ENCODE data around the gene EPG5. TPM values are rescaled to one million over a fixed set of nuclear protein-coding genes. Genes with fewer than 3 reads are reported as not detected.
A peak's percentile ranks its signal among the peaks of the same experiment; 100 is the strongest.

EPG5 gene
- total RNA-seq, 1 donor from 2014 or later = 33.3 TPM

- no peak for DNase-seq (ENCODE audit: low read depth)
Measured at GRCh38 chr18:45916302-45916701, 50.8 kb downstream of the EPG5 start.

GRCh38 chr18:45913276-45913675, 53.9 kb downstream of the EPG5 start:
- no peak for DNase-seq (ENCODE audit: low read depth)

- DNase-seq (ENCODE audit: low read depth) = peak; percentile 22
Measured at GRCh38 chr18:45910405-45911023, 56.6 kb downstream of the EPG5 start.

GRCh38 chr18:45901654-45902210, 65.4 kb downstream of the EPG5 start:
- no peak for DNase-seq (ENCODE audit: low read depth)

GRCh38 chr18:45900623-45901022, 66.5 kb downstream of the EPG5 start:
- no peak for DNase-seq (ENCODE audit: low read depth)

- DNase-seq (ENCODE audit: low read depth) = no peak
Measured at GRCh38 chr18:45896991-45897390, 70.1 kb downstream of the EPG5 start.

GRCh38 chr18:45896452-45896851, 70.7 kb downstream of the EPG5 start:
- no peak for DNase-seq (ENCODE audit: low read depth)

- no peak for DNase-seq (ENCODE audit: low read depth)
Measured at GRCh38 chr18:45895339-45895738, 71.8 kb downstream of the EPG5 start.

- no peak for DNase-seq (ENCODE audit: low read depth)
Measured at GRCh38 chr18:45894818-45895217, 72.3 kb downstream of the EPG5 start.

- no peak for DNase-seq (ENCODE audit: low read depth)
Measured at GRCh38 chr18:45891806-45892205, 75.3 kb downstream of the EPG5 start.

- DNase-seq (ENCODE audit: low read depth) = peak; percentile 41
Measured at GRCh38 chr18:45890606-45891005, 76.5 kb downstream of the EPG5 start.

- no peak for DNase-seq (ENCODE audit: low read depth)
Measured at GRCh38 chr18:45889419-45890064, 77.6 kb downstream of the EPG5 start.

- DNase-seq (ENCODE audit: low read depth) = no peak
Measured at GRCh38 chr18:45887585-45887984, 79.5 kb downstream of the EPG5 start.

- DNase-seq (ENCODE audit: low read depth) = no peak
Measured at GRCh38 chr18:45880876-45881558, 86.1 kb downstream of the EPG5 start.

GRCh38 chr18:45879681-45880655, 87.2 kb downstream of the EPG5 start:
- DNase-seq (ENCODE audit: low read depth) = peak; percentile 70

- no peak for DNase-seq (ENCODE audit: low read depth)
Measured at GRCh38 chr18:45877403-45877802, 89.7 kb downstream of the EPG5 start.

- peak; percentile 89 for DNase-seq (ENCODE audit: low read depth)
Measured at GRCh38 chr18:45876161-45876560, 91.0 kb downstream of the EPG5 start.

GRCh38 chr18:45874491-45875184, 92.5 kb downstream of the EPG5 start:
- peak; percentile 43 for DNase-seq (ENCODE audit: low read depth)

- no peak for DNase-seq (ENCODE audit: low read depth)
Measured at GRCh38 chr18:45871431-45872084, 95.6 kb downstream of the EPG5 start.

GRCh38 chr18:45870419-45870818, 96.7 kb downstream of the EPG5 start:
- DNase-seq (ENCODE audit: low read depth) = no peak
